Measurements from ENCODE around the gene PSD4. TPM values are rescaled to one million over a fixed set of nuclear protein-coding genes. Genes with fewer than 3 reads are reported as not detected.

PSD4 gene
- total and polyA plus RNA-seq, 2 donors from 2014 or later: 16.2 to 42.0 TPM

- Histone ChIP-seq H3K27me3 (ENCODE audit: control insufficient read depth, insufficient read depth, low read length) (no peaks in the 10 kb centered on the region), H3K27ac (ENCODE audit: low read depth in 2 of 2, low read length in 2 of 2) (no peak overlapping the region), H3K4me3 (ENCODE audit: low read length in 3 of 3) (no peak overlapping the region), H3K4me1 (ENCODE audit: control insufficient read depth in 2 of 3, insufficient read depth in 2 of 3, low read depth in 1 of 3, low read length in 3 of 3) (peaks cover 14 to 69% (median 53%) of the 10 kb centered on the region in 3 donors), H3K36me3 (ENCODE audit: control insufficient read depth in 2 of 3, insufficient read depth in 3 of 3, low read length in 3 of 3) (peaks cover 5 to 25% (median 7%) of the 10 kb centered on the region in 3 donors), H3K9me3 (ENCODE audit: control insufficient read depth in 2 of 3, insufficient read depth in 1 of 3, low read length in 3 of 3) (no peaks in the 10 kb centered on the region), H3K9ac (ENCODE audit: low read length in 3 of 3) (no peak overlapping the region)
- no peak for DNase-seq
- no peak for FAIRE-seq
- intact Hi-C loops (cut with DNase I): no loop called here
- TF ChIP-seq CTCF (IDR thresholded peaks at IDR 0.05; ENCODE audit: borderline replicate concordance, extremely low read depth, insufficient read depth): no peak
These were observed 50.0 kb downstream of the PSD4 start for GRCh38 chr2:113223813-113224212.

- no peaks in the 10 kb centered on the region for H3K9me3 ChIP-seq (ENCODE audit: control insufficient read depth in 2 of 3, insufficient read depth in 1 of 3, low read length in 3 of 3)
- peaks cover 14 to 62% (median 48%) of the 10 kb centered on the region in 3 donors for H3K4me1 ChIP-seq (ENCODE audit: control insufficient read depth in 2 of 3, insufficient read depth in 2 of 3, low read depth in 1 of 3, low read length in 3 of 3)
- H3K27ac ChIP-seq (ENCODE audit: low read depth in 2 of 2, low read length in 2 of 2): peak overlapping the region; percentile 57 to 73
- no peak overlapping the region for H3K9ac ChIP-seq (ENCODE audit: low read length in 3 of 3)
- H3K4me3 ChIP-seq (ENCODE audit: low read length in 3 of 3): no peak overlapping the region
- H3K27me3 ChIP-seq (ENCODE audit: control insufficient read depth, insufficient read depth, low read length): no peaks in the 10 kb centered on the region
- peaks cover 7 to 25% (median 7%) of the 10 kb centered on the region in 3 donors for H3K36me3 ChIP-seq (ENCODE audit: control insufficient read depth in 2 of 3, insufficient read depth in 3 of 3, low read length in 3 of 3)
- no peak for FAIRE-seq
- no peak for DNase-seq
- intact Hi-C loops (cut with DNase I): no loop called here
- no peak for TF ChIP-seq CTCF (IDR thresholded peaks at IDR 0.05; ENCODE audit: borderline replicate concordance, extremely low read depth, insufficient read depth)
These were observed 51.0 kb downstream of the PSD4 start for GRCh38 chr2:113224647-113225236.

GRCh38 chr2:113225263-113226259, 51.8 kb downstream of the PSD4 start:
- FAIRE-seq: no peak
- Histone ChIP-seq H3K4me3 (ENCODE audit: low read length in 3 of 3) (no peak overlapping the region), H3K27me3 (ENCODE audit: control insufficient read depth, insufficient read depth, low read length) (no peaks in the 10 kb centered on the region), H3K36me3 (ENCODE audit: control insufficient read depth in 2 of 3, insufficient read depth in 3 of 3, low read length in 3 of 3) (peaks cover 7 to 25% (median 10%) of the 10 kb centered on the region in 3 donors), H3K27ac (ENCODE audit: low read depth in 2 of 2, low read length in 2 of 2) (peak overlapping the region; percentile 79 to 82), H3K9me3 (ENCODE audit: control insufficient read depth in 2 of 3, insufficient read depth in 1 of 3, low read length in 3 of 3) (no peaks in the 10 kb centered on the region), H3K9ac (ENCODE audit: low read length in 3 of 3) (peak overlapping the region in 1 of 3 donors; percentile 57), H3K4me1 (ENCODE audit: control insufficient read depth in 2 of 3, insufficient read depth in 2 of 3, low read depth in 1 of 3, low read length in 3 of 3) (peaks cover 11 to 54% (median 49%) of the 10 kb centered on the region in 3 donors)
- no peak for TF ChIP-seq CTCF (IDR thresholded peaks at IDR 0.05; ENCODE audit: borderline replicate concordance, extremely low read depth, insufficient read depth)
- intact Hi-C loops (cut with DNase I): no loop called here
- peak; percentile 90 to 98 (median 96) for DNase-seq

All from kidney (tissue), 14 donors.